ENCODE results near the gene MYRIP.

Gene MYRIP

GRCh38 chr3:40008796-40009195, 199.4 kb downstream of the MYRIP start:
- peaks cover 6% of the 10 kb centered on the region for H3K27me3 Mint-ChIP-seq (ENCODE audit: low read depth)
- TF ChIP-seq, protein P1, sequence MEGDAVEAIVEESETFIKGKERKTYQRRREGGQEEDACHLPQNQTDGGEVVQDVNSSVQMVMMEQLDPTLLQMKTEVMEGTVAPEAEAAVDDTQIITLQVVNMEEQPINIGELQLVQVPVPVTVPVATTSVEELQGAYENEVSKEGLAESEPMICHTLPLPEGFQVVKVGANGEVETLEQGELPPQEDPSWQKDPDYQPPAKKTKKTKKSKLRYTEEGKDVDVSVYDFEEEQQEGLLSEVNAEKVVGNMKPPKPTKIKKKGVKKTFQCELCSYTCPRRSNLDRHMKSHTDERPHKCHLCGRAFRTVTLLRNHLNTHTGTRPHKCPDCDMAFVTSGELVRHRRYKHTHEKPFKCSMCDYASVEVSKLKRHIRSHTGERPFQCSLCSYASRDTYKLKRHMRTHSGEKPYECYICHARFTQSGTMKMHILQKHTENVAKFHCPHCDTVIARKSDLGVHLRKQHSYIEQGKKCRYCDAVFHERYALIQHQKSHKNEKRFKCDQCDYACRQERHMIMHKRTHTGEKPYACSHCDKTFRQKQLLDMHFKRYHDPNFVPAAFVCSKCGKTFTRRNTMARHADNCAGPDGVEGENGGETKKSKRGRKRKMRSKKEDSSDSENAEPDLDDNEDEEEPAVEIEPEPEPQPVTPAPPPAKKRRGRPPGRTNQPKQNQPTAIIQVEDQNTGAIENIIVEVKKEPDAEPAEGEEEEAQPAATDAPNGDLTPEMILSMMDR (IDR thresholded peaks at IDR 0.05; ENCODE audit: unreplicated experiment in 3 of 3), result no peak
- peaks cover 4% of the 10 kb centered on the region for H3K4me1 Mint-ChIP-seq
- H3K9me3 Mint-ChIP-seq, result no peaks in the 10 kb centered on the region
- no peak overlapping the region for H3K27ac Mint-ChIP-seq
- no peak overlapping the region for H3K4me3 Mint-ChIP-seq
- H3K36me3 Mint-ChIP-seq (ENCODE audit: low read depth), result no peaks in the 10 kb centered on the region

GRCh38 chr3:40009991-40010390, 200.6 kb downstream of the MYRIP start:
- Mint-ChIP-seq H3K27me3 (ENCODE audit: low read depth) (peaks cover 6% of the 10 kb centered on the region), H3K4me1 (peaks cover 4% of the 10 kb centered on the region), H3K27ac (no peak overlapping the region), H3K4me3 (no peak overlapping the region), H3K9me3 (no peaks in the 10 kb centered on the region), H3K36me3 (ENCODE audit: low read depth) (no peaks in the 10 kb centered on the region)
- TF ChIP-seq, protein P1 (IDR thresholded peaks at IDR 0.05; ENCODE audit: unreplicated experiment in 3 of 3), result no peak

DNA sequence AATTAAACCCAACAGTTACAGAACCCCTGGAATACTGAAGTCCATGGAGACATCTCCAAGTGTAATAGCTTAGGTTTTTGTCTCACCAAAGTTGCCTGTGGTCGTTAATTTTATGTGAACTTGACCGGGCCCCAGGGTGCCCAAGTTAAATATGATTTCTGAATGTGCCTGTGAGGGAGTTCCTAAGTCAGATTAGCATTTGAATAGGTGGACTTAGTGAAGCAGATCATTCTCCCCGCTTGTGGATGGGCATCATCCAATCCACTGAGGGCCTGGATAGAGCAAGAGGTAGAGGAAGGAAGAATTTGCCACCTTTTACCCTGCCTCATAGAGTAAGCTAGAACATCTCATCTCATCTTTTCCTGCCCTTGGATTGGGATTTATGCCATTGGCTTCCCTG, 203.0 kb downstream of the MYRIP start:
- no peak overlapping the region for H3K27ac Mint-ChIP-seq
- peaks cover 10% of the 10 kb centered on the region for H3K27me3 Mint-ChIP-seq (ENCODE audit: low read depth)
- TF ChIP-seq, protein P1 (IDR thresholded peaks at IDR 0.05; ENCODE audit: unreplicated experiment in 3 of 3), result no peak
- H3K4me3 Mint-ChIP-seq, result no peak overlapping the region
- no peaks in the 10 kb centered on the region for H3K36me3 Mint-ChIP-seq (ENCODE audit: low read depth)
- peaks cover 4% of the 10 kb centered on the region for H3K4me1 Mint-ChIP-seq
- no peaks in the 10 kb centered on the region for H3K9me3 Mint-ChIP-seq

- Mint-ChIP-seq H3K4me1 (peaks cover 6% of the 10 kb centered on the region), H3K36me3 (ENCODE audit: low read depth) (no peaks in the 10 kb centered on the region), H3K27me3 (ENCODE audit: low read depth) (peaks cover 8% of the 10 kb centered on the region), H3K9me3 (no peaks in the 10 kb centered on the region), H3K4me3 (no peak overlapping the region), H3K27ac (no peak overlapping the region)
- TF ChIP-seq, protein P1 (IDR thresholded peaks at IDR 0.05; ENCODE audit: unreplicated experiment in 3 of 3), result no peak
Observed at GRCh38 chr3:40016391-40016790, 207.0 kb downstream of the MYRIP start.

DNA sequence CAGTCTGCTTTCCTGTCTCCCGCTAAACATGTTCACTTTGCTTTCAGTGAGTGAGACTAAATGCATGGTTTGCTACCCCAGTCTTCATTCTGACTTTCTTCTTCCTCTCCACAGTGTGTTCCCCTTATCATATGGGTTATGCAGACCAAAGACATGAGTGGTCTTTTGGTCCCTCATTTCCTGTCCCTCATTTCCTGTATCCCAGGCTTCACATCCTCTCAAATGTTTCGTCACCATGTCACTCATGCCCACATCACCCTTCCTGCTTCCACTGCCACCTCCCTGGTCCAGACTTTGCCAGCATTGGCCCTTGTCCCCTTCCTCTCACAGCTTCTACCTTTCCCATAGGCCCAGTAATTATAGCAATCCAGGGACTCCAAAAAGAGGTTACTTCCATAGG, 209.0 kb downstream of the MYRIP start:
- peaks cover 6% of the 10 kb centered on the region for H3K4me1 Mint-ChIP-seq
- no peaks in the 10 kb centered on the region for H3K36me3 Mint-ChIP-seq (ENCODE audit: low read depth)
- TF ChIP-seq, protein P1 (IDR thresholded peaks at IDR 0.05; ENCODE audit: unreplicated experiment in 3 of 3), result no peak
- no peak overlapping the region for H3K27ac Mint-ChIP-seq
- H3K9me3 Mint-ChIP-seq, result peaks cover 3% of the 10 kb centered on the region
- no peak overlapping the region for H3K4me3 Mint-ChIP-seq
- peaks cover 8% of the 10 kb centered on the region for H3K27me3 Mint-ChIP-seq (ENCODE audit: low read depth)

- Mint-ChIP-seq H3K27me3 (ENCODE audit: low read depth) (peaks cover 8% of the 10 kb centered on the region), H3K9me3 (peaks cover 7% of the 10 kb centered on the region), H3K27ac (no peak overlapping the region), H3K36me3 (ENCODE audit: low read depth) (peaks cover 3% of the 10 kb centered on the region), H3K4me3 (no peak overlapping the region), H3K4me1 (peaks cover 6% of the 10 kb centered on the region)
- TF ChIP-seq, protein P1 (IDR thresholded peaks at IDR 0.05; ENCODE audit: unreplicated experiment in 3 of 3), result no peak
Observed at GRCh38 chr3:40019376-40019775, 210.0 kb downstream of the MYRIP start.
